ENCODE data around the gene TRDN. TPM values are rescaled to one million over a fixed set of nuclear protein-coding genes. Genes with fewer than 3 reads are reported as not detected.
"Not testable (repeated sequence)": the region's sequence is repeated elsewhere in the genome, so short reads cannot be mapped to it uniquely, and the experiment has no call there.

The TRDN gene
- total RNA-seq, 1 donor from 2014 or later, result not detected

GRCh38 chr6:123629258-123629941 lies 7.3 kb downstream of the TRDN start:
- DNase-seq (ENCODE audit: low read depth), result no peak

GRCh38 chr6:123625696-123626095 lies 11.1 kb downstream of the TRDN start:
- DNase-seq (ENCODE audit: low read depth), result no peak

- DNase-seq (ENCODE audit: low read depth), result no peak
Observed at GRCh38 chr6:123622780-123623179, 14.0 kb downstream of the TRDN start.

GRCh38 chr6:123619156-123619555 lies 17.6 kb downstream of the TRDN start:
- no peak for DNase-seq (ENCODE audit: low read depth)

GRCh38 chr6:123616942-123617341 lies 19.8 kb downstream of the TRDN start:
- DNase-seq (ENCODE audit: low read depth), result no peak

- no peak for DNase-seq (ENCODE audit: low read depth)
Observed at GRCh38 chr6:123616016-123616415, 20.7 kb downstream of the TRDN start.

GRCh38 chr6:123610779-123611178 lies 26.0 kb downstream of the TRDN start:
- DNase-seq (ENCODE audit: low read depth), result no peak

GRCh38 chr6:123604067-123604466 lies 32.7 kb downstream of the TRDN start:
- no peak for DNase-seq (ENCODE audit: low read depth)

GRCh38 chr6:123598011-123598410 lies 38.7 kb downstream of the TRDN start:
- DNase-seq (ENCODE audit: low read depth), result no peak

- DNase-seq (ENCODE audit: low read depth), result no peak
Observed at GRCh38 chr6:123594776-123595175, 42.0 kb downstream of the TRDN start.

GRCh38 chr6:123592426-123592825 lies 44.3 kb downstream of the TRDN start:
- no peak for DNase-seq (ENCODE audit: low read depth)

GRCh38 chr6:123589973-123590372 lies 46.8 kb downstream of the TRDN start:
- DNase-seq (ENCODE audit: low read depth), result no peak

- peak; percentile 35 for DNase-seq (ENCODE audit: low read depth)
Observed at GRCh38 chr6:123589317-123589716, 47.4 kb downstream of the TRDN start.

- DNase-seq (ENCODE audit: low read depth), result no peak
Observed at GRCh38 chr6:123588546-123588895, 48.2 kb downstream of the TRDN start.

- no peak for DNase-seq (ENCODE audit: low read depth)
Observed at GRCh38 chr6:123587838-123588545, 48.8 kb downstream of the TRDN start.

GRCh38 chr6:123587407-123587806 lies 49.3 kb downstream of the TRDN start:
- not testable (repeated sequence) for DNase-seq (ENCODE audit: low read depth)

GRCh38 chr6:123580331-123580730 lies 56.4 kb downstream of the TRDN start:
- DNase-seq (ENCODE audit: low read depth), result peak; percentile 64

- no peak for DNase-seq (ENCODE audit: low read depth)
Observed at GRCh38 chr6:123575188-123575587, 61.6 kb downstream of the TRDN start.

GRCh38 chr6:123570813-123571684 lies 65.7 kb downstream of the TRDN start:
- DNase-seq (ENCODE audit: low read depth), result no peak

- no peak for DNase-seq (ENCODE audit: low read depth)
Observed at GRCh38 chr6:123569575-123569974, 67.2 kb downstream of the TRDN start.

- DNase-seq (ENCODE audit: low read depth), result no peak
Observed at GRCh38 chr6:123565529-123565928, 71.2 kb downstream of the TRDN start.

- no peak for DNase-seq (ENCODE audit: low read depth)
Observed at GRCh38 chr6:123564361-123564760, 72.4 kb downstream of the TRDN start.

GRCh38 chr6:123562677-123563076 lies 74.1 kb downstream of the TRDN start:
- no peak for DNase-seq (ENCODE audit: low read depth)
